K562 (cell line): ENCODE measurements around the gene RCE1. TPM values are rescaled to one million over a fixed set of nuclear protein-coding genes. Genes with fewer than 3 reads are reported as not detected.

Experiments
- ATF6 ChIP-seq: sonication (generic); formaldehyde crosslinking; IDR thresholded peaks from 2 replicates; pipeline ENCODE4 v1.4.0; 2020; ENCODE audit warnings: mild to moderate bottlenecking, missing genetic modification reagents
- BCLAF1 ChIP-seq, 2 experiments: fragments of 450-650 bp in 1 of 2; IDR thresholded peaks; 2 replicates each; pipeline ENCODE4 v1.6.1; 2011 to 2017; ENCODE audit warnings: low read depth in 2 of 2, antibody characterized with exemption in 1 of 2, borderline replicate concordance in 1 of 2, low read length in 1 of 2, mild to moderate bottlenecking in 1 of 2, mixed read lengths in 1 of 2; ENCODE audit not compliant: control insufficient read depth in 1 of 2
- ELF1 ChIP-seq: fragments of 200-800 bp; sonication (Bioruptor generic); IDR thresholded peaks from 2 replicates; pipeline ENCODE4 v1.6.1; 2016; ENCODE audit warnings: missing genetic modification characterization, missing compliant biosample characterization
- HDAC6 ChIP-seq: IDR thresholded peaks from 2 replicates; pipeline ENCODE4 v1.6.1; 2012; ENCODE audit warnings: low read depth, mild to moderate bottlenecking, control low read depth, inconsistent platforms, low read length, moderate library complexity
- HMBOX1 ChIP-seq: sonication (generic); IDR thresholded peaks from 2 replicates; pipeline ENCODE4 v1.6.1; 2016
- HNRNPLL ChIP-seq: fragments of 200-400 bp; formaldehyde crosslinking; IDR thresholded peaks from 2 replicates; pipeline ENCODE4 v1.6.1; 2017; ENCODE audit warnings: low read length, low read depth, mild to moderate bottlenecking; ENCODE audit not compliant: poor library complexity, severe bottlenecking
- KDM2B ChIP-seq: fragments of 250-450 bp; sonication (Bioruptor Pico); IDR thresholded peaks from 2 replicates; pipeline ENCODE4 v1.8.0; 2021; ENCODE audit warnings: mild to moderate bottlenecking, moderate library complexity
- MCM5 ChIP-seq: fragments of 450-650 bp; IDR thresholded peaks from 2 replicates; pipeline ENCODE4 v1.6.1; 2016; ENCODE audit warnings: low read depth
- NCOA1 ChIP-seq: fragments of 450-650 bp; IDR thresholded peaks from 2 replicates; pipeline ENCODE4 v1.6.1; 2016; ENCODE audit warnings: low read depth
- RNF2 ChIP-seq: sonication (generic); IDR thresholded peaks from 2 replicates; pipeline ENCODE4 v1.6.1; 2016
- SNIP1 ChIP-seq: fragments of 450-650 bp; IDR thresholded peaks from 2 replicates; pipeline ENCODE4 v1.7.1; 2017; ENCODE audit warnings: low read depth, mild to moderate bottlenecking
- TFAP4 ChIP-seq: sonication (generic); formaldehyde crosslinking; IDR thresholded peaks from 2 replicates; pipeline ENCODE4 v1.8.0; 2022; ENCODE audit warnings: missing genetic modification reagents, mild to moderate bottlenecking, moderate library complexity, borderline replicate concordance
- ZBTB33 ChIP-seq: sonication (generic); formaldehyde crosslinking; IDR thresholded peaks from 2 replicates; pipeline ENCODE4 v1.8.1; 2023; ENCODE audit warnings: mild to moderate bottlenecking, missing genetic modification reagents
- ZNF232 ChIP-seq: sonication (generic); formaldehyde crosslinking; IDR thresholded peaks from 2 replicates; pipeline ENCODE4 v1.8.0; 2022; ENCODE audit warnings: mild to moderate bottlenecking, missing genetic modification reagents
- polyA plus RNA-seq, 8 experiments: library from polyadenylated mRNA; depleted of rRNA in 4 of 8; stranded (reverse) in 5 of 8; unstranded in 3 of 8; fragments of >200 nt; fragmentation: Nextera tagmentation in 2 of 8; fragmentation: Illumina TruSeq in 1 of 8; extraction: Ambion mirVana in 2 of 8; extraction: Trizol in 1 of 8; gene quantifications; 2 replicates each; pipeline versions ENCODE4 v1.2.1 to v1.2.3, GENCODE V29; 2011 to 2014; ENCODE audit warnings: inconsistent platforms in 1 of 8, missing spikeins in 1 of 8
- total RNA-seq, 7 experiments: library from RNA; depleted of rRNA in 6 of 7; stranded (reverse); fragments of >200 nt in 6 of 7; fragmentation: Illumina TruSeq in 2 of 7; extraction: Trizol in 2 of 7; gene quantifications; 2 replicates each; pipeline versions ENCODE4 v1.2.1 to v1.2.3, GENCODE V29; 2011 to 2021; ENCODE audit warnings: low replicate concordance in 1 of 7

The RCE1 gene
- total and polyA plus RNA-seq, 9 of the 15 experiments (the other 6 are each of a cell fraction or from before 2014, with no cell fraction given), result 0.75 to 41.5 (median 15.1) TPM

GRCh38 chr11:66885950-66886440 is 42.8 kb downstream of the RCE1 start (continued):
- TF ChIP-seq BCLAF1 (IDR thresholded peaks at IDR 0.05; ENCODE audit: borderline replicate concordance in 1 of 2, control insufficient read depth in 1 of 2, low read depth in 2 of 2, low read length in 1 of 2) (no peak), KDM2B (no peak), RNF2 (no peak), SNIP1 (peak; percentile 49; the same call in 1 of the 2 replicates), HDAC6 (no peak), ZNF232 (CRISPR knock-in tag) (no peak), HMBOX1 (no peak), ZBTB33 (no peak), ELF1 (tag) (no peak), MCM5 (no peak), NCOA1 (no peak), ATF6 (CRISPR knock-in tag) (no peak), HNRNPLL (no peak), TFAP4 (CRISPR knock-in tag) (peak; percentile 87)
